SK-N-SH treated with all-trans-retinoic acid at 6 μM for 48 hours (cell line): ENCODE data around the gene TLCD1.

Experiments
- ATAC-seq: fragments of 200-7000 bp; cut with Tn5 transposase; 3 replicates; pipeline ENCODE4 v1.9.1; 2020; ENCODE audit warnings: mild to moderate bottlenecking, moderate library complexity
- ARNTL ChIP-seq: fragments of 450-650 bp; formaldehyde crosslinking; IDR thresholded peaks from 2 replicates; pipeline ENCODE4 v1.5.0; 2020; ENCODE audit warnings: low read depth, mild to moderate bottlenecking, moderate library complexity, borderline replicate concordance
- BACH2 ChIP-seq: fragments of 250-450 bp; sonication (Bioruptor Pico); IDR thresholded peaks from 2 replicates; pipeline ENCODE4 v1.9.0; 2021; ENCODE audit warnings: mild to moderate bottlenecking, borderline replicate concordance
- CREB5 ChIP-seq: fragments of 250-450 bp; sonication (Bioruptor Pico); IDR thresholded peaks from 2 replicates; pipeline ENCODE4 v1.5.1; 2020; ENCODE audit warnings: low read depth, mild to moderate bottlenecking, moderate library complexity
- CSDC2 ChIP-seq: fragments of 250-450 bp; sonication (Bioruptor Pico); IDR thresholded peaks from 2 replicates; pipeline ENCODE4 v1.5.0; 2020; ENCODE audit warnings: mild to moderate bottlenecking, moderate library complexity
- ESRRG ChIP-seq: fragments of 250-450 bp; sonication (Bioruptor Pico); IDR thresholded peaks from 2 replicates; pipeline ENCODE4 v1.6.1; 2021; ENCODE audit warnings: mild to moderate bottlenecking
- GLIS3 ChIP-seq: fragments of 250-450 bp; sonication (Bioruptor Pico); IDR thresholded peaks from 2 replicates; pipeline ENCODE4 v1.5.0; 2020; ENCODE audit warnings: mild to moderate bottlenecking, moderate library complexity
- OSR1 ChIP-seq: fragments of 250-450 bp; sonication (Bioruptor Pico); IDR thresholded peaks from 2 replicates; pipeline ENCODE4 v1.8.0; 2022; ENCODE audit warnings: moderate library complexity, mild to moderate bottlenecking, inconsistent platforms
- PPARA ChIP-seq: fragments of 250-450 bp; sonication (Bioruptor Pico); IDR thresholded peaks from 2 replicates; pipeline ENCODE4 v1.5.0; 2020; ENCODE audit warnings: mild to moderate bottlenecking, borderline replicate concordance
- TCF4 ChIP-seq: fragments of 250-450 bp; sonication (Bioruptor Pico); IDR thresholded peaks from 2 replicates; pipeline ENCODE4 v1.8.0; 2021; ENCODE audit warnings: mild to moderate bottlenecking, moderate library complexity, borderline replicate concordance
- TOX ChIP-seq: fragments of 250-450 bp; sonication (Bioruptor Pico); IDR thresholded peaks from 2 replicates; pipeline ENCODE4 v1.8.0; 2021; ENCODE audit warnings: mild to moderate bottlenecking, moderate library complexity, borderline replicate concordance
- ZC3H10 ChIP-seq: fragments of 250-450 bp; sonication (Bioruptor Pico); IDR thresholded peaks from 2 replicates; pipeline ENCODE4 v1.5.1; 2021; ENCODE audit warnings: mild to moderate bottlenecking, moderate library complexity
- ZFP3 ChIP-seq: fragments of 250-450 bp; sonication (Bioruptor Pico); IDR thresholded peaks from 2 replicates; pipeline ENCODE4 v1.5.0; 2020; ENCODE audit warnings: mild to moderate bottlenecking, moderate library complexity
- ZFP30 ChIP-seq: fragments of 450-650 bp; formaldehyde crosslinking; IDR thresholded peaks from 2 replicates; pipeline ENCODE4 v1.5.0; 2022; ENCODE audit warnings: mild to moderate bottlenecking, moderate library complexity
- ZNF565 ChIP-seq: fragments of 450-650 bp; formaldehyde crosslinking; conservative IDR thresholded peaks from 2 replicates; pipeline ENCODE4 v1.5.0; 2020; ENCODE audit warnings: low read depth, mild to moderate bottlenecking, moderate library complexity
- ZNF70 ChIP-seq: fragments of 450-650 bp; formaldehyde crosslinking; IDR thresholded peaks from 2 replicates; pipeline ENCODE4 v1.5.0; 2020; ENCODE audit warnings: mild to moderate bottlenecking, moderate library complexity
- TF ChIP-seq, protein P1 (sequence below): fragments of 250-450 bp; sonication (Bioruptor Pico); IDR thresholded peaks from 2 replicates; pipeline ENCODE4 v1.5.1; 2021; ENCODE audit warnings: mild to moderate bottlenecking, moderate library complexity
- TF ChIP-seq, protein P2 (sequence below): fragments of 250-450 bp; sonication (Bioruptor Pico); IDR thresholded peaks from 2 replicates; pipeline ENCODE4 v1.8.0; 2021; ENCODE audit warnings: low read depth, mild to moderate bottlenecking, moderate library complexity, borderline replicate concordance
- TF ChIP-seq, protein P3 (sequence below): fragments of 250-450 bp; sonication (Bioruptor Pico); IDR thresholded peaks from 2 replicates; pipeline ENCODE4 v1.8.0; 2020; ENCODE audit warnings: mild to moderate bottlenecking, moderate library complexity, borderline replicate concordance

The TLCD1 gene

GRCh38 chr17:28750178-28751047 lies 24.4 kb upstream of the TLCD1 start:
- TF ChIP-seq ARNTL (CRISPR knock-in tag) (no peak), GLIS3 (0 out of 2 replicates have a peak, but pooled peaks have one; percentile 42)
- peak; percentile 81 for ATAC-seq

GRCh38 chr17:28749516-28750177 lies 23.6 kb upstream of the TLCD1 start:
- TF ChIP-seq ESRRG (no peak), OSR1 (CRISPR knock-in tag) (no peak), ZNF565 (CRISPR knock-in tag) (no peak), ZFP30 (CRISPR knock-in tag) (no peak), CREB5 (CRISPR knock-in tag) (no peak), ARNTL (CRISPR knock-in tag) (no peak), PPARA (CRISPR knock-in tag) (no peak), TCF4 (CRISPR knock-in tag) (no peak), CSDC2 (CRISPR knock-in tag) (no peak), ZC3H10 (CRISPR knock-in tag) (no peak), BACH2 (CRISPR knock-in tag) (no peak)
- ATAC-seq: peak; percentile 1; the same call in 1 of the 3 replicates

- no peak for ATAC-seq
- no peak for TF ChIP-seq ZC3H10 (CRISPR knock-in tag)
- no peak for TF ChIP-seq TCF4 (CRISPR knock-in tag)
- TF ChIP-seq, protein P1, sequence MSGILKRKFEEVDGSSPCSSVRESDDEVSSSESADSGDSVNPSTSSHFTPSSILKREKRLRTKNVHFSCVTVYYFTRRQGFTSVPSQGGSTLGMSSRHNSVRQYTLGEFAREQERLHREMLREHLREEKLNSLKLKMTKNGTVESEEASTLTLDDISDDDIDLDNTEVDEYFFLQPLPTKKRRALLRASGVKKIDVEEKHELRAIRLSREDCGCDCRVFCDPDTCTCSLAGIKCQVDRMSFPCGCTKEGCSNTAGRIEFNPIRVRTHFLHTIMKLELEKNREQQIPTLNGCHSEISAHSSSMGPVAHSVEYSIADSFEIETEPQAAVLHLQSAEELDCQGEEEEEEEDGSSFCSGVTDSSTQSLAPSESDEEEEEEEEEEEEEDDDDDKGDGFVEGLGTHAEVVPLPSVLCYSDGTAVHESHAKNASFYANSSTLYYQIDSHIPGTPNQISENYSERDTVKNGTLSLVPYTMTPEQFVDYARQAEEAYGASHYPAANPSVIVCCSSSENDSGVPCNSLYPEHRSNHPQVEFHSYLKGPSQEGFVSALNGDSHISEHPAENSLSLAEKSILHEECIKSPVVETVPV (CRISPR knock-in tag): no peak
- TF ChIP-seq ZFP3 (CRISPR knock-in tag): no peak
- TF ChIP-seq ZNF70 (CRISPR knock-in tag): no peak
- no peak for TF ChIP-seq ZFP30 (CRISPR knock-in tag)
- no peak for TF ChIP-seq CSDC2 (CRISPR knock-in tag)
- TF ChIP-seq, protein P2, sequence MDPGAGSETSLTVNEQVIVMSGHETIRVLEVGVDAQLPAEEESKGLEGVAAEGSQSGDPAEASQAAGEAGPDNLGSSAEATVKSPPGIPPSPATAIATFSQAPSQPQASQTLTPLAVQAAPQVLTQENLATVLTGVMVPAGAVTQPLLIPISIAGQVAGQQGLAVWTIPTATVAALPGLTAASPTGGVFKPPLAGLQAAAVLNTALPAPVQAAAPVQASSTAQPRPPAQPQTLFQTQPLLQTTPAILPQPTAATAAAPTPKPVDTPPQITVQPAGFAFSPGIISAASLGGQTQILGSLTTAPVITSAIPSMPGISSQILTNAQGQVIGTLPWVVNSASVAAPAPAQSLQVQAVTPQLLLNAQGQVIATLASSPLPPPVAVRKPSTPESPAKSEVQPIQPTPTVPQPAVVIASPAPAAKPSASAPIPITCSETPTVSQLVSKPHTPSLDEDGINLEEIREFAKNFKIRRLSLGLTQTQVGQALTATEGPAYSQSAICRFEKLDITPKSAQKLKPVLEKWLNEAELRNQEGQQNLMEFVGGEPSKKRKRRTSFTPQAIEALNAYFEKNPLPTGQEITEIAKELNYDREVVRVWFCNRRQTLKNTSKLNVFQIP (CRISPR knock-in tag): no peak
- TF ChIP-seq, protein P3, sequence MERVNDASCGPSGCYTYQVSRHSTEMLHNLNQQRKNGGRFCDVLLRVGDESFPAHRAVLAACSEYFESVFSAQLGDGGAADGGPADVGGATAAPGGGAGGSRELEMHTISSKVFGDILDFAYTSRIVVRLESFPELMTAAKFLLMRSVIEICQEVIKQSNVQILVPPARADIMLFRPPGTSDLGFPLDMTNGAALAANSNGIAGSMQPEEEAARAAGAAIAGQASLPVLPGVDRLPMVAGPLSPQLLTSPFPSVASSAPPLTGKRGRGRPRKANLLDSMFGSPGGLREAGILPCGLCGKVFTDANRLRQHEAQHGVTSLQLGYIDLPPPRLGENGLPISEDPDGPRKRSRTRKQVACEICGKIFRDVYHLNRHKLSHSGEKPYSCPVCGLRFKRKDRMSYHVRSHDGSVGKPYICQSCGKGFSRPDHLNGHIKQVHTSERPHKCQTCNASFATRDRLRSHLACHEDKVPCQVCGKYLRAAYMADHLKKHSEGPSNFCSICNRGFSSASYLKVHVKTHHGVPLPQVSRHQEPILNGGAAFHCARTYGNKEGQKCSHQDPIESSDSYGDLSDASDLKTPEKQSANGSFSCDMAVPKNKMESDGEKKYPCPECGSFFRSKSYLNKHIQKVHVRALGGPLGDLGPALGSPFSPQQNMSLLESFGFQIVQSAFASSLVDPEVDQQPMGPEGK (CRISPR knock-in tag): no peak
- TF ChIP-seq TOX (CRISPR knock-in tag): no peak
These were observed 23.0 kb upstream of the TLCD1 start for GRCh38 chr17:28748852-28749515.
